Activated naive CD4-positive, alpha-beta T cell treated with anti-CD3 and anti-CD28 coated beads, Interleukin-2, amount 10 ng/mL, durations not matched to agents 7 days and 5 days (primary cell): ENCODE measurements around the gene FLT4.
A peak's percentile ranks its signal among the peaks of the same experiment; 100 is the strongest.

Experiments used
- CTCF ChIA-PET: fragments of 350-600 bp; sonication (Branson Sonifier 250); formaldehyde crosslinking; loops from one replicate; lab custom pipeline; 2021; ENCODE audit warnings: antibody characterized with exemption; lab: Charles Lee
- DNase-seq: peaks from one replicate; pipeline ENCODE4 v3.0.0-alpha.2; 2020
- H3K27ac Mint-ChIP-seq: one replicate; pipeline ENCODE4 v1.8.0; 2021; ENCODE audit warnings: mild to moderate bottlenecking, moderate library complexity, mixed read lengths
- H3K27me3 Mint-ChIP-seq: one replicate; pipeline ENCODE4 v1.8.0; 2021; ENCODE audit warnings: mild to moderate bottlenecking, mixed read lengths
- H3K36me3 Mint-ChIP-seq: one replicate; pipeline ENCODE4 v1.8.0; 2021; ENCODE audit warnings: mixed read lengths
- H3K4me1 Mint-ChIP-seq: one replicate; pipeline ENCODE4 v1.8.0; 2021; ENCODE audit warnings: mixed read lengths
- H3K4me3 Mint-ChIP-seq: one replicate; pipeline ENCODE4 v1.8.0; 2021; ENCODE audit warnings: mild to moderate bottlenecking, moderate library complexity, mixed read lengths
- H3K9me3 Mint-ChIP-seq: one replicate; pipeline ENCODE4 v1.8.0; 2021; ENCODE audit warnings: mixed read lengths

FLT4 gene

GRCh38 chr5:180596668-180597231 lies 52.6 kb downstream of the FLT4 start:
- CTCF ChIA-PET, result interaction anchor here (1.1 kb wide), 1 partner anchor 10 kb away, joined by 3 read pairs; no protein-coding TSS in a partner anchor
- Mint-ChIP-seq H3K27me3 (peaks cover 26% of the 10 kb centered on the region), H3K27ac (no peak overlapping the region)

GRCh38 chr5:180596115-180596667 lies 53.2 kb downstream of the FLT4 start:
- Mint-ChIP-seq H3K4me1 (peaks cover 4% of the 10 kb centered on the region), H3K27me3 (peaks cover 30% of the 10 kb centered on the region), H3K36me3 (no peaks in the 10 kb centered on the region), H3K27ac (no peak overlapping the region), H3K4me3 (no peak overlapping the region), H3K9me3 (no peaks in the 10 kb centered on the region)
- DNase-seq, result peak; percentile 11
- CTCF ChIA-PET, result interaction anchor here (1.1 kb wide), 1 partner anchor 10 kb away, joined by 3 read pairs; no protein-coding TSS in a partner anchor

More at GRCh38 chr5:180596668-180597231, 52.6 kb downstream of the FLT4 start:
- Mint-ChIP-seq H3K4me1 (peaks cover 4% of the 10 kb centered on the region), H3K4me3 (no peak overlapping the region), H3K9me3 (no peaks in the 10 kb centered on the region), H3K36me3 (no peaks in the 10 kb centered on the region)
- no peak for DNase-seq

- H3K4me3 Mint-ChIP-seq, result no peak overlapping the region
- H3K9me3 Mint-ChIP-seq, result no peaks in the 10 kb centered on the region
- CTCF ChIA-PET, result no interaction called here
- peak; percentile 18 for DNase-seq
- H3K27ac Mint-ChIP-seq, result no peak overlapping the region
- H3K4me1 Mint-ChIP-seq, result peaks cover 4% of the 10 kb centered on the region
- H3K27me3 Mint-ChIP-seq, result peaks cover 34% of the 10 kb centered on the region
- no peaks in the 10 kb centered on the region for H3K36me3 Mint-ChIP-seq
Observed at GRCh38 chr5:180595381-180596114, 53.9 kb downstream of the FLT4 start.

GRCh38 chr5:180595046-180595379 lies 54.4 kb downstream of the FLT4 start:
- Mint-ChIP-seq H3K4me1 (peaks cover 4% of the 10 kb centered on the region), H3K9me3 (no peaks in the 10 kb centered on the region), H3K36me3 (no peaks in the 10 kb centered on the region), H3K4me3 (no peak overlapping the region), H3K27me3 (peaks cover 40% of the 10 kb centered on the region), H3K27ac (no peak overlapping the region)
- CTCF ChIA-PET, result no interaction called here
- peak; percentile 14 for DNase-seq

GRCh38 chr5:180594311-180595045 lies 54.9 kb downstream of the FLT4 start:
- DNase-seq, result peak; percentile 17
- peaks cover 8% of the 10 kb centered on the region for H3K4me1 Mint-ChIP-seq
- no peaks in the 10 kb centered on the region for H3K36me3 Mint-ChIP-seq
- H3K27ac Mint-ChIP-seq, result no peak overlapping the region
- CTCF ChIA-PET, result no interaction called here
- H3K4me3 Mint-ChIP-seq, result no peak overlapping the region
- peaks cover 45% of the 10 kb centered on the region for H3K27me3 Mint-ChIP-seq
- no peaks in the 10 kb centered on the region for H3K9me3 Mint-ChIP-seq

GRCh38 chr5:180593446-180594206 lies 55.8 kb downstream of the FLT4 start:
- peak; percentile 14 for DNase-seq
- Mint-ChIP-seq H3K4me1 (peaks cover 11% of the 10 kb centered on the region), H3K9me3 (no peaks in the 10 kb centered on the region), H3K27me3 (peaks cover 54% of the 10 kb centered on the region), H3K36me3 (no peaks in the 10 kb centered on the region), H3K4me3 (no peak overlapping the region), H3K27ac (no peak overlapping the region)
- CTCF ChIA-PET, result no interaction called here

- H3K27me3 Mint-ChIP-seq, result peaks cover 61% of the 10 kb centered on the region
- peak overlapping the region; percentile 21 for H3K27ac Mint-ChIP-seq
- no peak overlapping the region for H3K4me3 Mint-ChIP-seq
- H3K36me3 Mint-ChIP-seq, result no peaks in the 10 kb centered on the region
- CTCF ChIA-PET, result no interaction called here
- DNase-seq, result no peak
- H3K9me3 Mint-ChIP-seq, result no peaks in the 10 kb centered on the region
- H3K4me1 Mint-ChIP-seq, result peaks cover 11% of the 10 kb centered on the region
Observed at GRCh38 chr5:180592176-180592575, 57.2 kb downstream of the FLT4 start.

- peaks cover 11% of the 10 kb centered on the region for H3K4me1 Mint-ChIP-seq
- peaks cover 64% of the 10 kb centered on the region for H3K27me3 Mint-ChIP-seq
- H3K4me3 Mint-ChIP-seq, result no peak within 1 kb of the TSS
- peak within 1 kb of the TSS; percentile 21 for H3K27ac Mint-ChIP-seq
- CTCF ChIA-PET, result no interaction called here
- peak; percentile 13 for DNase-seq
- H3K9me3 Mint-ChIP-seq, result no peaks in the 10 kb centered on the region
- H3K36me3 Mint-ChIP-seq, result no peaks in the 10 kb centered on the region
Observed at GRCh38 chr5:180591311-180591887, 58.0 kb downstream of the FLT4 start, which contains the start of gene SCGB3A1. Gene SCGB3A1 (minus strand): TSS chr5:180591499. CDS start chr5:180591462, 37 bp downstream.

GRCh38 chr5:180590543-180591310 lies 58.7 kb downstream of the FLT4 start:
- Mint-ChIP-seq H3K4me3 (no peak overlapping the region), H3K27me3 (peaks cover 64% of the 10 kb centered on the region), H3K36me3 (no peaks in the 10 kb centered on the region), H3K9me3 (no peaks in the 10 kb centered on the region), H3K4me1 (peaks cover 11% of the 10 kb centered on the region), H3K27ac (no peak overlapping the region)
- CTCF ChIA-PET, result no interaction called here
- DNase-seq, result peak; percentile 17

- no peak overlapping the region for H3K27ac Mint-ChIP-seq
- no peaks in the 10 kb centered on the region for H3K36me3 Mint-ChIP-seq
- peak; percentile 20 for DNase-seq
- H3K27me3 Mint-ChIP-seq, result peaks cover 64% of the 10 kb centered on the region
- no peaks in the 10 kb centered on the region for H3K9me3 Mint-ChIP-seq
- H3K4me1 Mint-ChIP-seq, result peaks cover 11% of the 10 kb centered on the region
- CTCF ChIA-PET, result no interaction called here
- no peak overlapping the region for H3K4me3 Mint-ChIP-seq
Observed at GRCh38 chr5:180589771-180590542, 59.4 kb downstream of the FLT4 start.

GRCh38 chr5:180586870-180587269 lies 62.5 kb downstream of the FLT4 start:
- peaks cover 7% of the 10 kb centered on the region for H3K4me1 Mint-ChIP-seq

GRCh38 chr5:180586204-180586603 lies 63.2 kb downstream of the FLT4 start:
- Mint-ChIP-seq H3K4me3 (no peak overlapping the region), H3K4me1 (peaks cover 7% of the 10 kb centered on the region), H3K27ac (no peak overlapping the region), H3K27me3 (peaks cover 41% of the 10 kb centered on the region), H3K9me3 (no peaks in the 10 kb centered on the region), H3K36me3 (no peaks in the 10 kb centered on the region)
- CTCF ChIA-PET, result no interaction called here
- no peak for DNase-seq

More at GRCh38 chr5:180586870-180587269, 62.5 kb downstream of the FLT4 start:
- Mint-ChIP-seq H3K27me3 (peaks cover 46% of the 10 kb centered on the region), H3K36me3 (no peaks in the 10 kb centered on the region), H3K4me3 (no peak overlapping the region), H3K9me3 (no peaks in the 10 kb centered on the region), H3K27ac (no peak overlapping the region)
- CTCF ChIA-PET, result no interaction called here
- no peak for DNase-seq
